OCI-M1 (cell line): ENCODE measurements around the gene CALR3.

ENCODE experiments used
- DNase-seq: peaks from one replicate; lab custom pipeline; 2025; lab: John Stamatoyannopoulos, UW

The CALR3 gene

DNA sequence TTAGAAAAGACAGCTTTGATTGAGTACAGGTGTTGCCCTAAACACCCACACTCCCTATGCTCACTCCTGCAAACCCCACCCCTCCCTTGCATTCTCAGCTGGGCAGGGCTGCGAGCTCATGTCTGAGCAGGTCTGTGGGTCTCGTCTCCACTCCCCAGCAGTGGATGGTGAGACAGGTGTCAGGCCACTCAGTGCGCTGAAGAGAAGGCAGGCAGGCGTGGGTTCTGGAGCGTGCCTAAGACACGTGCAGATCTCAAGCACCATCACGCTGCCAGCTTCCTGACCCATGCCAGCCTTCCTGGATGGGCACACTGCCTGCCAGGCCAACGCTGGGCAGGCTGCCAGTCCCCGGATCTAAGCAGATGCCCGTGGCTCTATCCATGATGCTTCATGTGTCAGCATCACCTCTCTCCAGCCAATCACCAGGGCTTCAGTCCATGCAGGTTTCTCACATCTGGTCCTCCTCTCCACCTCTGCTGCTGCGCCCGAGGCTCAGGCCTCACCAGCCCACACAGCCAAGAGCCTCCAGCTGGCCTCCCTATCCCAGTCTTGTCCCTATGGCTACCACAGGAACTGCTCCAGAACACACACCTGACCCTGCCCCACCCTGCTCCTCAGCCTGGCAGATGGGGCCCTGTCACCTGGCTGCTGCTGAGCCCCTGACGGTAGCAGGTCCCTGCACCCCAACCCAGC, 66.8 kb downstream of the CALR3 start:
- DNase-seq, result no peak
